Neural cell (in vitro differentiated cells): ENCODE results near the gene RAET1G.

Experiments used
- EP300 ChIP-seq: fragments of 450-650 bp; conservative IDR thresholded peaks from 2 replicates; pipeline ENCODE4 v1.6.1; 2014; ENCODE audit warnings: antibody characterized with exemption, mild to moderate bottlenecking, moderate library complexity; ENCODE audit not compliant: poor library complexity, severe bottlenecking
- EZH2 ChIP-seq: fragments of 200-600, 300-800 bp; shearing (Covaris generic), sonication (generic); IDR thresholded peaks from 2 replicates; pipeline ENCODE4 v1.6.1; 2014; ENCODE audit warnings: antibody characterized with exemption, low read length, borderline replicate concordance, mild to moderate bottlenecking; ENCODE audit not compliant: insufficient read depth, poor library complexity, severe bottlenecking
- MXI1 ChIP-seq: fragments of 450-650 bp; conservative IDR thresholded peaks from 2 replicates; pipeline ENCODE4 v1.6.1; 2014; ENCODE audit warnings: antibody characterized with exemption, mild to moderate bottlenecking; ENCODE audit not compliant: poor library complexity, severe bottlenecking
- POLR2AphosphoS5 ChIP-seq: IDR thresholded peaks from 2 replicates; pipeline ENCODE4 v1.6.1; 2012
- SMC3 ChIP-seq: fragments of 450-650 bp; conservative IDR thresholded peaks from 2 replicates; pipeline ENCODE4 v1.6.1; 2014; ENCODE audit warnings: antibody characterized with exemption, mild to moderate bottlenecking, moderate library complexity; ENCODE audit not compliant: poor library complexity
- TAF1 ChIP-seq: IDR thresholded peaks from 2 replicates; pipeline ENCODE4 v1.6.1; 2012; ENCODE audit warnings: low read depth
- TF ChIP-seq, protein P1 (sequence below): fragments of 450-650 bp; IDR thresholded peaks from 2 replicates; pipeline ENCODE4 v1.5.1; 2014; ENCODE audit warnings: antibody characterized with exemption, mild to moderate bottlenecking, moderate library complexity; ENCODE audit not compliant: poor library complexity, severe bottlenecking
- TF ChIP-seq, protein P2 (sequence below): IDR thresholded peaks from 2 replicates; pipeline ENCODE4 v1.6.1; 2012; ENCODE audit warnings: borderline replicate concordance

DNA sequence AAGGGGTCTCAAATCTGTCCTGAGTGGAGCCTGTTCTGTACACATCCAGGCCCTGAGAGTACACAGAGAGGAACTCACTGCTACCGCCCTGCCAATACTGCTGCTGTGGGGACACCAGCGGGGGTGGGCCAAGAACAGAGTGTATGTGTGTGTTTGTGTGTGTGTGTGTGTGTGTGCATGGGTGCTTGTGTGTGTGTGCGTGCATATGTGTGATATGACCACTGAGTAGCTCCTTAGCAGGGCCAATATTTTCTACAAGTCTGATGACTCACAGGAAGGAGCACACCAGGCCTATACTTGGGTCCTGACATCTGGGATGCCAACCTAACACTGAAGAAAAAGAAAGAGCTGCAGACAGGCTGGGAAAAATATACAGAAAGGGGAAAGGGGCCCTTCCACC, 26.4 kb downstream of the RAET1G start:
- TF ChIP-seq, protein P1, sequence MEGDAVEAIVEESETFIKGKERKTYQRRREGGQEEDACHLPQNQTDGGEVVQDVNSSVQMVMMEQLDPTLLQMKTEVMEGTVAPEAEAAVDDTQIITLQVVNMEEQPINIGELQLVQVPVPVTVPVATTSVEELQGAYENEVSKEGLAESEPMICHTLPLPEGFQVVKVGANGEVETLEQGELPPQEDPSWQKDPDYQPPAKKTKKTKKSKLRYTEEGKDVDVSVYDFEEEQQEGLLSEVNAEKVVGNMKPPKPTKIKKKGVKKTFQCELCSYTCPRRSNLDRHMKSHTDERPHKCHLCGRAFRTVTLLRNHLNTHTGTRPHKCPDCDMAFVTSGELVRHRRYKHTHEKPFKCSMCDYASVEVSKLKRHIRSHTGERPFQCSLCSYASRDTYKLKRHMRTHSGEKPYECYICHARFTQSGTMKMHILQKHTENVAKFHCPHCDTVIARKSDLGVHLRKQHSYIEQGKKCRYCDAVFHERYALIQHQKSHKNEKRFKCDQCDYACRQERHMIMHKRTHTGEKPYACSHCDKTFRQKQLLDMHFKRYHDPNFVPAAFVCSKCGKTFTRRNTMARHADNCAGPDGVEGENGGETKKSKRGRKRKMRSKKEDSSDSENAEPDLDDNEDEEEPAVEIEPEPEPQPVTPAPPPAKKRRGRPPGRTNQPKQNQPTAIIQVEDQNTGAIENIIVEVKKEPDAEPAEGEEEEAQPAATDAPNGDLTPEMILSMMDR, result no peak
- TF ChIP-seq SMC3 (no peak), EZH2 (no peak), EP300 (no peak), POLR2AphosphoS5 (no peak), TAF1 (no peak), MXI1 (no peak)
- TF ChIP-seq, protein P2, sequence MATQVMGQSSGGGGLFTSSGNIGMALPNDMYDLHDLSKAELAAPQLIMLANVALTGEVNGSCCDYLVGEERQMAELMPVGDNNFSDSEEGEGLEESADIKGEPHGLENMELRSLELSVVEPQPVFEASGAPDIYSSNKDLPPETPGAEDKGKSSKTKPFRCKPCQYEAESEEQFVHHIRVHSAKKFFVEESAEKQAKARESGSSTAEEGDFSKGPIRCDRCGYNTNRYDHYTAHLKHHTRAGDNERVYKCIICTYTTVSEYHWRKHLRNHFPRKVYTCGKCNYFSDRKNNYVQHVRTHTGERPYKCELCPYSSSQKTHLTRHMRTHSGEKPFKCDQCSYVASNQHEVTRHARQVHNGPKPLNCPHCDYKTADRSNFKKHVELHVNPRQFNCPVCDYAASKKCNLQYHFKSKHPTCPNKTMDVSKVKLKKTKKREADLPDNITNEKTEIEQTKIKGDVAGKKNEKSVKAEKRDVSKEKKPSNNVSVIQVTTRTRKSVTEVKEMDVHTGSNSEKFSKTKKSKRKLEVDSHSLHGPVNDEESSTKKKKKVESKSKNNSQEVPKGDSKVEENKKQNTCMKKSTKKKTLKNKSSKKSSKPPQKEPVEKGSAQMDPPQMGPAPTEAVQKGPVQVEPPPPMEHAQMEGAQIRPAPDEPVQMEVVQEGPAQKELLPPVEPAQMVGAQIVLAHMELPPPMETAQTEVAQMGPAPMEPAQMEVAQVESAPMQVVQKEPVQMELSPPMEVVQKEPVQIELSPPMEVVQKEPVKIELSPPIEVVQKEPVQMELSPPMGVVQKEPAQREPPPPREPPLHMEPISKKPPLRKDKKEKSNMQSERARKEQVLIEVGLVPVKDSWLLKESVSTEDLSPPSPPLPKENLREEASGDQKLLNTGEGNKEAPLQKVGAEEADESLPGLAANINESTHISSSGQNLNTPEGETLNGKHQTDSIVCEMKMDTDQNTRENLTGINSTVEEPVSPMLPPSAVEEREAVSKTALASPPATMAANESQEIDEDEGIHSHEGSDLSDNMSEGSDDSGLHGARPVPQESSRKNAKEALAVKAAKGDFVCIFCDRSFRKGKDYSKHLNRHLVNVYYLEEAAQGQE, result no peak
